Osteoblast (primary cell): ENCODE measurements around the gene IFITM5. TPM values are rescaled to one million over a fixed set of nuclear protein-coding genes. Genes with fewer than 3 reads are reported as not detected.
"Not testable (repeated sequence)": the region's sequence is repeated elsewhere in the genome, so short reads cannot be mapped to it uniquely, and the experiment has no call there.

ENCODE experiments used
- DNase-seq: peaks from one replicate; pipeline ENCODE4 v3.0.0; 2011; ENCODE audit warnings: low spot score, mixed read lengths; ENCODE audit not compliant: insufficient read length; ENCODE audit errors: missing footprints
- H2AFZ ChIP-seq: 2 replicates; pipeline ENCODE4 v1.6.0; 2011; ENCODE audit warnings: mild to moderate bottlenecking, low read length
- H3K27ac ChIP-seq: 2 replicates; pipeline ENCODE4 v1.5.1; 2011; ENCODE audit warnings: mild to moderate bottlenecking, low read depth, low read length, moderate library complexity
- H3K27me3 ChIP-seq: 2 replicates; pipeline ENCODE4 v1.6.0; 2012; ENCODE audit warnings: mild to moderate bottlenecking, control low read depth, inconsistent platforms, low read length, moderate library complexity; ENCODE audit not compliant: insufficient read depth
- H3K36me3 ChIP-seq: 2 replicates; pipeline ENCODE4 v1.5.1; 2011; ENCODE audit warnings: mild to moderate bottlenecking, low read length, control low read depth, moderate library complexity; ENCODE audit not compliant: insufficient read depth
- H3K4me1 ChIP-seq: 2 replicates; pipeline ENCODE4 v1.5.1; 2011; ENCODE audit warnings: mild to moderate bottlenecking, low read length, control low read depth, moderate library complexity; ENCODE audit not compliant: insufficient read depth
- H3K4me2 ChIP-seq: 2 replicates; pipeline ENCODE4 v1.6.0; 2011; ENCODE audit warnings: mild to moderate bottlenecking, low read length; ENCODE audit not compliant: insufficient read depth
- H3K4me3 ChIP-seq: fragments of 200-600 bp; sonication (generic); 3 replicates; pipeline ENCODE4 v1.5.1; 2012; ENCODE audit warnings: mild to moderate bottlenecking, low read length, inconsistent platforms; ENCODE audit not compliant: insufficient read depth
- H3K79me2 ChIP-seq: 2 replicates; pipeline ENCODE4 v1.6.0; 2012; ENCODE audit warnings: mild to moderate bottlenecking, low read length, control low read depth, inconsistent platforms; ENCODE audit not compliant: insufficient read depth
- H3K9me3 ChIP-seq: 2 replicates; pipeline ENCODE4 v1.5.1; 2011; ENCODE audit warnings: low read depth, low read length, control low read depth
- H4K20me1 ChIP-seq: 2 replicates; pipeline ENCODE4 v1.6.0; 2012; ENCODE audit warnings: mild to moderate bottlenecking, low read length, control low read depth; ENCODE audit not compliant: insufficient read depth
- CTCF ChIP-seq: IDR thresholded peaks from 2 replicates; pipeline ENCODE4 v1.5.1; 2011; ENCODE audit warnings: mild to moderate bottlenecking, low read depth, low read length, moderate library complexity; ENCODE audit errors: extremely low read depth
- total RNA-seq: library from RNA; depleted of rRNA; stranded (reverse); fragments of >200 nt; gene quantifications from 2 replicates; pipeline ENCODE4 v1.2.3, GENCODE V29; 2012

The IFITM5 gene
- total RNA-seq, 1 donor, result not detected

GRCh38 chr11:315051-315481, 15.7 kb upstream of the IFITM5 start:
- H3K27me3 ChIP-seq, result peaks cover 27% of the 10 kb centered on the region
- no peak overlapping the region for H3K27ac ChIP-seq
- H3K4me2 ChIP-seq, result peak overlapping the region; percentile 24
- peaks cover 18% of the 10 kb centered on the region for H3K4me1 ChIP-seq
- DNase-seq, result peak; percentile 89
- TF ChIP-seq CTCF, result no peak
- no peak overlapping the region for H2AFZ ChIP-seq
- no peaks in the 10 kb centered on the region for H3K9me3 ChIP-seq
- no peak overlapping the region for H3K4me3 ChIP-seq
- H3K36me3 ChIP-seq, result no peaks in the 10 kb centered on the region
- H4K20me1 ChIP-seq, result peaks cover 3% of the 10 kb centered on the region
- H3K79me2 ChIP-seq, result peaks cover 7% of the 10 kb centered on the region

GRCh38 chr11:314554-314875, 15.2 kb upstream of the IFITM5 start:
- peaks cover 27% of the 10 kb centered on the region for H3K27me3 ChIP-seq
- not testable (repeated sequence) for H3K79me2 ChIP-seq, H3K9me3 ChIP-seq, H2AFZ ChIP-seq, H3K27ac ChIP-seq, H4K20me1 ChIP-seq, H3K36me3 ChIP-seq
- H3K4me3 ChIP-seq, result peak overlapping the region; percentile 68
- peak; percentile 48 for DNase-seq
- H3K4me1 ChIP-seq, result peaks cover 22% of the 10 kb centered on the region
- H3K4me2 ChIP-seq, result peak overlapping the region; percentile 88

- H3K27me3 ChIP-seq, result peaks cover 27% of the 10 kb centered on the region
- H3K36me3 ChIP-seq, result no peaks in the 10 kb centered on the region
- H3K4me1 ChIP-seq, result peaks cover 26% of the 10 kb centered on the region
- H3K4me2 ChIP-seq, result peak within 1 kb of the TSS; percentile 88
- no peaks in the 10 kb centered on the region for H4K20me1 ChIP-seq
- H3K9me3 ChIP-seq, result no peaks in the 10 kb centered on the region
- DNase-seq, result peak; percentile 97
- H3K79me2 ChIP-seq, result peaks cover 11% of the 10 kb centered on the region
- no peak for TF ChIP-seq CTCF
- peak within 1 kb of the TSS; percentile 47 for H2AFZ ChIP-seq
- peak within 1 kb of the TSS; percentile 48 for H3K27ac ChIP-seq
- peak within 1 kb of the TSS; percentile 68 for H3K4me3 ChIP-seq
Measured at GRCh38 chr11:313787-314553, 14.6 kb upstream of the IFITM5 start, which contains the start of gene IFITM1. Gene IFITM1 (plus strand): TSS chr11:314040. CDS start chr11:314171, 131 bp downstream.

GRCh38 chr11:313304-313786, 14.0 kb upstream of the IFITM5 start:
- DNase-seq, result peak; percentile 81
- Histone ChIP-seq H3K27me3 (peaks cover 27% of the 10 kb centered on the region), H4K20me1 (no peaks in the 10 kb centered on the region), H3K4me2 (peak overlapping the region; percentile 88), H3K79me2 (peaks cover 15% of the 10 kb centered on the region), H3K36me3 (no peaks in the 10 kb centered on the region), H2AFZ (no peak overlapping the region), H3K4me3 (no peak overlapping the region), H3K27ac (peak overlapping the region; percentile 48), H3K4me1 (peaks cover 27% of the 10 kb centered on the region), H3K9me3 (no peaks in the 10 kb centered on the region)
- TF ChIP-seq CTCF, result no peak
